ENCODE measurements around the gene TGFA. TPM values are rescaled to one million over a fixed set of nuclear protein-coding genes. Genes with fewer than 3 reads are reported as not detected.

TGFA gene
- total RNA-seq, result 10 to 100 TPM; 13.5 to 18.5 TPM

GRCh38 chr2:70553584-70554337, at the start of gene TGFA:
TSS of gene TGFA (minus strand) at chr2:70553826. CDS start at chr2:70553767, 59 bp downstream.
- Histone ChIP-seq H3K36me3 (replicated peaks in 1 of 2; ENCODE audit: insufficient read depth in 1 of 2, low read depth in 2 of 2) (no peaks in the 10 kb centered on the region), H3K4me1 (peaks cover 45% of the 10 kb centered on the region), H3K9me3 (no peaks in the 10 kb centered on the region), H3K4me3 (peak within 1 kb of the TSS; percentile 24 to 42), H3K27me3 (no peaks in the 10 kb centered on the region), H3K27ac (peak within 1 kb of the TSS; percentile 88 to 96 (median 94))
- intact Hi-C loops (cut with DNase I), result no loop called here
- peak; percentile 88 to 92 (median 90) for DNase-seq
- 1% methylated on average over 83 of the region's 88 CpGs; no CpG with 5 or more reads in 1 of the 2 donors for WGBS, 2 donors
- ATAC-seq, result peak; percentile 84
- TF ChIP-seq CTCF (IDR thresholded peaks at IDR 0.05) (peak; percentile 82 to 93 (median 86)), POLR2A (IDR thresholded peaks at IDR 0.05) (peak; percentile 83 to 91 (median 91))

GRCh38 chr2:70603066-70603465, 49.4 kb upstream of the TGFA start:
- intact Hi-C loops (cut with DNase I), result no loop called here
- peak in 1 of 7 experiments; percentile 24 for TF ChIP-seq CTCF (IDR thresholded peaks at IDR 0.05)
- no peak for TF ChIP-seq POLR2A (IDR thresholded peaks at IDR 0.05)
- ATAC-seq, result no peak
- Histone ChIP-seq H3K4me3 (no peak overlapping the region), H3K27ac (no peak overlapping the region), H3K4me1 (no peaks in the 10 kb centered on the region), H3K36me3 (replicated peaks in 1 of 2; ENCODE audit: insufficient read depth in 1 of 2, low read depth in 2 of 2) (no peaks in the 10 kb centered on the region), H3K9me3 (no peaks in the 10 kb centered on the region), H3K27me3 (no peaks in the 10 kb centered on the region)
- DNase-seq, result no peak

GRCh38 chr2:70598197-70598596, 44.6 kb upstream of the TGFA start:
- H3K4me3 ChIP-seq, result no peak overlapping the region
- TF ChIP-seq CTCF (IDR thresholded peaks at IDR 0.05) (no peak), POLR2A (IDR thresholded peaks at IDR 0.05) (no peak)
- no peak overlapping the region for H3K27ac ChIP-seq
- no peak for ATAC-seq
- H3K27me3 ChIP-seq, result no peaks in the 10 kb centered on the region
- 52% methylated on average over 1 of the region's 1 CpG for WGBS, 2 donors
- no peaks in the 10 kb centered on the region for H3K4me1 ChIP-seq
- H3K9me3 ChIP-seq, result no peaks in the 10 kb centered on the region
- no peak for DNase-seq
- intact Hi-C loops (cut with DNase I), result no loop called here
- no peaks in the 10 kb centered on the region for H3K36me3 ChIP-seq (replicated peaks in 1 of 2; ENCODE audit: insufficient read depth in 1 of 2, low read depth in 2 of 2)

GRCh38 chr2:70596739-70597138, 43.1 kb upstream of the TGFA start:
- TF ChIP-seq POLR2A (IDR thresholded peaks at IDR 0.05) (no peak), CTCF (IDR thresholded peaks at IDR 0.05) (no peak)
- ATAC-seq (no peak), DNase-seq (no peak)

GRCh38 chr2:70596293-70596692, 42.7 kb upstream of the TGFA start:
- TF ChIP-seq POLR2A (IDR thresholded peaks at IDR 0.05) (no peak), CTCF (IDR thresholded peaks at IDR 0.05) (no peak)
- no peak overlapping the region for H3K27ac ChIP-seq
- no peaks in the 10 kb centered on the region for H3K9me3 ChIP-seq
- no peak overlapping the region for H3K4me3 ChIP-seq
- ATAC-seq (no peak), DNase-seq (no peak)
- H3K4me1 ChIP-seq, result no peaks in the 10 kb centered on the region
- H3K36me3 ChIP-seq (replicated peaks in 1 of 2; ENCODE audit: insufficient read depth in 1 of 2, low read depth in 2 of 2), result no peaks in the 10 kb centered on the region
- intact Hi-C loops (cut with DNase I), result no loop called here
- 83 to 86% methylated on average over 6 of the region's 6 CpGs for WGBS, 2 donors
- H3K27me3 ChIP-seq, result no peaks in the 10 kb centered on the region

More at GRCh38 chr2:70596739-70597138, 43.1 kb upstream of the TGFA start:
- H3K9me3 ChIP-seq, result no peaks in the 10 kb centered on the region
- 68 to 79% methylated on average over 7 of the region's 7 CpGs for WGBS, 2 donors
- no peak overlapping the region for H3K4me3 ChIP-seq
- no peaks in the 10 kb centered on the region for H3K4me1 ChIP-seq
- H3K27me3 ChIP-seq, result no peaks in the 10 kb centered on the region
- no peaks in the 10 kb centered on the region for H3K36me3 ChIP-seq (replicated peaks in 1 of 2; ENCODE audit: insufficient read depth in 1 of 2, low read depth in 2 of 2)
- no peak overlapping the region for H3K27ac ChIP-seq
- intact Hi-C loops (cut with DNase I), result no loop called here

Measured in body of pancreas (tissue), 4 donors.